ENCODE results near the gene ZNF330. TPM values are rescaled to one million over a fixed set of nuclear protein-coding genes. Genes with fewer than 3 reads are reported as not detected.

The ZNF330 gene
- total and polyA plus RNA-seq, 2 experiments from 2014 or later = 32.3 to 38.9 TPM

GRCh38 chr4:141240671-141241070 is 20.0 kb downstream of the ZNF330 start:
- TF ChIP-seq POLR2AphosphoS5 (IDR thresholded peaks at IDR 0.05; ENCODE audit: low read depth) (no peak), ETS1 (IDR thresholded peaks at IDR 0.05) (no peak), STAT1 (IDR thresholded peaks at IDR 0.05; ENCODE audit: unreplicated experiment) (no peak), EZH2phosphoT487 (IDR thresholded peaks at IDR 0.05; ENCODE audit: unreplicated experiment) (no peak), JUNB (IDR thresholded peaks at IDR 0.05; ENCODE audit: unreplicated experiment) (no peak), ZNF462 (CRISPR knock-in tag; IDR thresholded peaks at IDR 0.05) (no peak), EZH2 (IDR thresholded peaks at IDR 0.05; ENCODE audit: low read depth, unreplicated experiment) (no peak), CREB1 (CRISPR knock-in tag; IDR thresholded peaks at IDR 0.05; ENCODE audit: low read depth) (no peak), CTCF (conservative IDR thresholded peaks at IDR 0.05; ENCODE audit: low read depth in 2 of 2) (no peak), NANOG (IDR thresholded peaks at IDR 0.05; ENCODE audit: borderline replicate concordance) (no peak), REST (IDR thresholded peaks at IDR 0.05; ENCODE audit: unreplicated experiment) (no peak), ZNF114 (CRISPR knock-in tag; IDR thresholded peaks at IDR 0.05) (no peak), ZNF331 (CRISPR knock-in tag; IDR thresholded peaks at IDR 0.05; ENCODE audit: low read depth) (no peak)
- H3K27ac Mint-ChIP-seq = no peak overlapping the region; the same call in 1 of the 2 replicates
- H4K20me1 ChIP-seq (replicated peaks; ENCODE audit: insufficient read depth) = no peaks in the 10 kb centered on the region
- no peak for ATAC-seq
- no peak overlapping the region for H3K27ac ChIP-seq (ENCODE audit: low read depth)
- H3F3A ChIP-seq (replicated peaks; ENCODE audit: low read depth) = no peaks in the 10 kb centered on the region
- no peak overlapping the region for H2AFZ ChIP-seq
- H3K9me2 ChIP-seq (ENCODE audit: insufficient read depth) = no peaks in the 10 kb centered on the region
- H3K36me3 ChIP-seq (ENCODE audit: insufficient read depth) = no peaks in the 10 kb centered on the region
- peaks cover 1% of the 10 kb centered on the region for H3K27me3 Mint-ChIP-seq (ENCODE audit: insufficient read depth, low read depth, poor library complexity)
- no peaks in the 10 kb centered on the region for H3K79me2 ChIP-seq (replicated peaks; ENCODE audit: insufficient read depth)
- H3K4me2 ChIP-seq = no peak overlapping the region
- no peaks in the 10 kb centered on the region for H3K4me1 ChIP-seq (ENCODE audit: insufficient read depth)
- no peaks in the 10 kb centered on the region for H3K27me3 ChIP-seq (ENCODE audit: insufficient read depth)
- H3K9me3 Mint-ChIP-seq = no peaks in the 10 kb centered on the region
- H3K4me1 Mint-ChIP-seq = no peaks in the 10 kb centered on the region
- DNase-seq (ENCODE audit: low spot score) = no peak
- H3K4me3 ChIP-seq = no peak overlapping the region
- no peak overlapping the region for H3K4me3 Mint-ChIP-seq
- H3K36me3 Mint-ChIP-seq (ENCODE audit: low read depth) = no peaks in the 10 kb centered on the region
